DMS 273 treated with DMSO at 0.1 percent for 48 hours (cell line): ENCODE data around the gene CPS1.

ENCODE experiments used
- DNase-seq: peaks from one replicate; lab custom pipeline; 2025; lab: John Stamatoyannopoulos, UW

The CPS1 gene

GRCh38 chr2:210546424-210547208, 9.8 kb upstream of the CPS1 start:
- no peak for DNase-seq

- no peak for DNase-seq
Measured at GRCh38 chr2:210548031-210548430, 8.4 kb upstream of the CPS1 start.

- no peak for DNase-seq
Measured at GRCh38 chr2:210548878-210549384, 7.5 kb upstream of the CPS1 start.

GRCh38 chr2:210551001-210551400, 5.4 kb upstream of the CPS1 start:
- no peak for DNase-seq

- no peak for DNase-seq
Measured at GRCh38 chr2:210553373-210553772, 3.0 kb upstream of the CPS1 start.

- no peak for DNase-seq
Measured at GRCh38 chr2:210555555-210555954, 844 bp upstream of the CPS1 start.

GRCh38 chr2:210557721-210558120, 1.3 kb downstream of the CPS1 start:
- DNase-seq, result no peak

GRCh38 chr2:210558708-210559107, 2.3 kb downstream of the CPS1 start:
- DNase-seq, result no peak

GRCh38 chr2:210559182-210559581, 2.8 kb downstream of the CPS1 start:
- no peak for DNase-seq

GRCh38 chr2:210561475-210561874, 5.1 kb downstream of the CPS1 start:
- DNase-seq, result no peak

GRCh38 chr2:210562091-210562490, 5.7 kb downstream of the CPS1 start:
- DNase-seq, result no peak

- DNase-seq, result no peak
Measured at GRCh38 chr2:210562502-210563080, 6.2 kb downstream of the CPS1 start.

GRCh38 chr2:210567279-210567678, 10.9 kb downstream of the CPS1 start:
- no peak for DNase-seq

- DNase-seq, result no peak
Measured at GRCh38 chr2:210568108-210568507, 11.7 kb downstream of the CPS1 start.

GRCh38 chr2:210577263-210578071, 21.1 kb downstream of the CPS1 start:
- peak; percentile 11 for DNase-seq

GRCh38 chr2:210584834-210585233, 28.4 kb downstream of the CPS1 start:
- no peak for DNase-seq

GRCh38 chr2:210586381-210586780, 30.0 kb downstream of the CPS1 start:
- no peak for DNase-seq

GRCh38 chr2:210591663-210592062, 35.3 kb downstream of the CPS1 start:
- DNase-seq, result no peak

GRCh38 chr2:210592726-210593125, 36.3 kb downstream of the CPS1 start:
- DNase-seq, result no peak

- DNase-seq, result no peak
Measured at GRCh38 chr2:210593166-210593565, 36.8 kb downstream of the CPS1 start.

- no peak for DNase-seq
Measured at GRCh38 chr2:210598219-210598618, 41.8 kb downstream of the CPS1 start.

GRCh38 chr2:210599476-210599875, 43.1 kb downstream of the CPS1 start:
- no peak for DNase-seq

- no peak for DNase-seq
Measured at GRCh38 chr2:210604666-210605065, 48.3 kb downstream of the CPS1 start.
